Liver (tissue), 9 donors: ENCODE measurements around the gene CACNG6. TPM values are rescaled to one million over a fixed set of nuclear protein-coding genes. Genes with fewer than 3 reads are reported as not detected.
"Not testable (repeated sequence)": the region's sequence is repeated elsewhere in the genome, so short reads cannot be mapped to it uniquely, and the experiment has no call there.

Source experiments
- DNase-seq: peaks from one replicate; pipeline ENCODE4 v3.0.0-alpha.2; 2017; ENCODE audit warnings: low spot score
- H3K27ac ChIP-seq, 2 donors: one replicate each; pipeline ENCODE4 v1.7.0; 2013; ENCODE audit warnings: inconsistent platforms in 2 of 2, low read length in 2 of 2, control low read depth in 1 of 2, low read depth in 1 of 2, mild to moderate bottlenecking in 1 of 2
- H3K27me3 ChIP-seq, 4 donors: one replicate each; pipeline versions ENCODE4 v1.6.1 to v1.7.0; 2013; ENCODE audit warnings: low read length in 3 of 4, inconsistent platforms in 1 of 4, mild to moderate bottlenecking in 1 of 4, moderate library complexity in 1 of 4; ENCODE audit not compliant: control insufficient read depth in 4 of 4, insufficient read depth in 4 of 4
- H3K36me3 ChIP-seq, 4 donors: one replicate each; pipeline versions ENCODE4 v1.6.1 to v1.7.0; 2013; ENCODE audit warnings: low read length in 3 of 4, mild to moderate bottlenecking in 3 of 4, low read depth in 1 of 4, moderate library complexity in 1 of 4; ENCODE audit not compliant: control insufficient read depth in 4 of 4, insufficient read depth in 3 of 4
- H3K4me1 ChIP-seq, 4 donors: one replicate each; pipeline versions ENCODE4 v1.6.1 to v1.7.0; 2013; ENCODE audit warnings: low read length in 3 of 4, mild to moderate bottlenecking in 3 of 4, moderate library complexity in 1 of 4; ENCODE audit not compliant: control insufficient read depth in 4 of 4, insufficient read depth in 4 of 4
- H3K4me3 ChIP-seq, 3 donors: one replicate each; pipeline versions ENCODE4 v1.6.1 to v1.7.0; 2013; ENCODE audit warnings: low read length in 3 of 3, control low read depth in 1 of 3, low read depth in 1 of 3, mild to moderate bottlenecking in 1 of 3
- H3K9ac ChIP-seq, 2 donors: one replicate each; pipeline ENCODE4 v1.7.0; 2013; ENCODE audit warnings: low read length in 2 of 2, mild to moderate bottlenecking in 2 of 2, moderate library complexity in 2 of 2, control low read depth in 1 of 2, low read depth in 1 of 2
- H3K9me3 ChIP-seq, 4 donors: one replicate each; pipeline versions ENCODE4 v1.6.1 to v1.7.0; 2013; ENCODE audit warnings: low read length in 3 of 4; ENCODE audit not compliant: control insufficient read depth in 4 of 4
- EGR1 ChIP-seq, 2 donors: IDR thresholded peaks; 2 replicates each; pipeline ENCODE4 v1.6.1; 2016 to 2018; ENCODE audit warnings: antibody characterized with exemption in 2 of 2, low read depth in 2 of 2
- FOXA1 ChIP-seq: IDR thresholded peaks from 2 replicates; pipeline ENCODE4 v1.6.1; 2016; ENCODE audit warnings: antibody characterized with exemption
- FOXA2 ChIP-seq: IDR thresholded peaks from 2 replicates; pipeline ENCODE4 v1.6.1; 2016; ENCODE audit warnings: antibody characterized with exemption
- GABPA ChIP-seq, 2 donors: IDR thresholded peaks in 1 of 2; conservative IDR thresholded peaks in 1 of 2; 2 replicates each; pipeline ENCODE4 v1.6.1; 2016; ENCODE audit warnings: antibody characterized with exemption in 2 of 2, mild to moderate bottlenecking in 1 of 2, moderate library complexity in 1 of 2
- HNF4A ChIP-seq, 2 donors: conservative IDR thresholded peaks; 2 replicates each; pipeline ENCODE4 v1.6.1; 2016; ENCODE audit warnings: antibody characterized with exemption in 2 of 2, mild to moderate bottlenecking in 2 of 2
- HNF4G ChIP-seq: IDR thresholded peaks from 2 replicates; pipeline ENCODE4 v1.6.1; 2016; ENCODE audit warnings: antibody characterized with exemption
- JUND ChIP-seq, 2 donors: IDR thresholded peaks; 2 replicates each; pipeline ENCODE4 v1.6.1; 2016; ENCODE audit warnings: antibody characterized with exemption in 2 of 2
- MAX ChIP-seq: IDR thresholded peaks from 2 replicates; pipeline ENCODE4 v1.6.1; 2016; ENCODE audit warnings: antibody characterized with exemption
- NR2F2 ChIP-seq: IDR thresholded peaks from 2 replicates; pipeline ENCODE4 v1.6.1; 2016; ENCODE audit warnings: antibody characterized with exemption
- RAD21 ChIP-seq, 2 donors: IDR thresholded peaks; 2 replicates each; pipeline ENCODE4 v1.6.1; 2016; ENCODE audit warnings: antibody characterized with exemption in 2 of 2, mild to moderate bottlenecking in 2 of 2
- REST ChIP-seq: IDR thresholded peaks from 2 replicates; pipeline ENCODE4 v1.6.1; 2016; ENCODE audit warnings: antibody characterized with exemption, mild to moderate bottlenecking
- RXRA ChIP-seq, 2 donors: IDR thresholded peaks; 2 replicates each; pipeline ENCODE4 v1.6.1; 2017 to 2018; ENCODE audit warnings: antibody characterized with exemption in 2 of 2, mild to moderate bottlenecking in 1 of 2
- SP1 ChIP-seq: IDR thresholded peaks from 2 replicates; pipeline ENCODE4 v1.6.1; 2018; ENCODE audit warnings: antibody characterized with exemption, mild to moderate bottlenecking
- TAF1 ChIP-seq: conservative IDR thresholded peaks from 2 replicates; pipeline ENCODE4 v1.6.1; 2016; ENCODE audit warnings: antibody characterized with exemption, mild to moderate bottlenecking
- YY1 ChIP-seq: IDR thresholded peaks from 2 replicates; pipeline ENCODE4 v1.6.1; 2016; ENCODE audit warnings: antibody characterized with exemption, mild to moderate bottlenecking
- ZBTB33 ChIP-seq: IDR thresholded peaks from 2 replicates; pipeline ENCODE4 v1.6.1; 2016; ENCODE audit warnings: antibody characterized with exemption
- WGBS: extraction: QIAGEN DNeasy Blood & Tissue Kit; methylation state at CpG from one replicate; pipeline ENCODE4 v1.1.7; 2013; 5-methylcytosine and 5-hydroxymethylcytosine counted together
- polyA plus RNA-seq, 2 donors: library from polyadenylated mRNA; stranded (reverse) in 1 of 2; unstranded in 1 of 2; fragments of 200-250 nt in 1 of 2; fragments of >200 nt in 1 of 2; fragmentation: Nextera tagmentation in 1 of 2; extraction: Ambion mirVana in 1 of 2; gene quantifications; one replicate each; pipeline versions ENCODE4 v1.2.1 to v1.2.3, GENCODE V29; 2013 to 2015
- total RNA-seq, 2 donors: library from RNA; depleted of rRNA; stranded (reverse); fragments of >200 nt; gene quantifications; one replicate each; pipeline ENCODE4 v1.2.3, GENCODE V29; 2014
- TF ChIP-seq, protein P1 (sequence below): IDR thresholded peaks from 2 replicates; pipeline ENCODE4 v1.6.1; 2016; ENCODE audit warnings: antibody characterized with exemption
- TF ChIP-seq, protein P2 (sequence below): fragments of 150-350 bp; IDR thresholded peaks from 2 replicates; pipeline ENCODE4 v1.5.1; 2017; ENCODE audit warnings: improper control_type of control experiment, low read depth, low read length; ENCODE audit not compliant: missing input control
- donor health status: healthy.
- donor health status: healthy.
- donor health status: healthy.
- donor health status: healthy.
- donor health status: healthy.

The CACNG6 gene
- total and polyA plus RNA-seq, 4 donors = not detected

- TF ChIP-seq, protein P1, sequence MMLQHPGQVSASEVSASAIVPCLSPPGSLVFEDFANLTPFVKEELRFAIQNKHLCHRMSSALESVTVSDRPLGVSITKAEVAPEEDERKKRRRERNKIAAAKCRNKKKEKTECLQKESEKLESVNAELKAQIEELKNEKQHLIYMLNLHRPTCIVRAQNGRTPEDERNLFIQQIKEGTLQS = no peak
- TF ChIP-seq JUND (IDR thresholded peaks at IDR 0.05) (no peak), FOXA2 (no peak), NR2F2 (no peak), TAF1 (no peak), SP1 (no peak), REST (no peak), YY1 (no peak), HNF4A (conservative IDR thresholded peaks at IDR 0.05) (no peak), FOXA1 (no peak), HNF4G (no peak), MAX (no peak), EGR1 (IDR thresholded peaks at IDR 0.05; ENCODE audit: low read depth in 2 of 2) (no peak), ZBTB33 (no peak), GABPA (IDR thresholded peaks at IDR 0.05 in 1 of 2, conservative IDR thresholded peaks at IDR 0.05 in 1 of 2) (no peak), RAD21 (IDR thresholded peaks at IDR 0.05) (no peak), RXRA (IDR thresholded peaks at IDR 0.05) (no peak)
- TF ChIP-seq, protein P2, sequence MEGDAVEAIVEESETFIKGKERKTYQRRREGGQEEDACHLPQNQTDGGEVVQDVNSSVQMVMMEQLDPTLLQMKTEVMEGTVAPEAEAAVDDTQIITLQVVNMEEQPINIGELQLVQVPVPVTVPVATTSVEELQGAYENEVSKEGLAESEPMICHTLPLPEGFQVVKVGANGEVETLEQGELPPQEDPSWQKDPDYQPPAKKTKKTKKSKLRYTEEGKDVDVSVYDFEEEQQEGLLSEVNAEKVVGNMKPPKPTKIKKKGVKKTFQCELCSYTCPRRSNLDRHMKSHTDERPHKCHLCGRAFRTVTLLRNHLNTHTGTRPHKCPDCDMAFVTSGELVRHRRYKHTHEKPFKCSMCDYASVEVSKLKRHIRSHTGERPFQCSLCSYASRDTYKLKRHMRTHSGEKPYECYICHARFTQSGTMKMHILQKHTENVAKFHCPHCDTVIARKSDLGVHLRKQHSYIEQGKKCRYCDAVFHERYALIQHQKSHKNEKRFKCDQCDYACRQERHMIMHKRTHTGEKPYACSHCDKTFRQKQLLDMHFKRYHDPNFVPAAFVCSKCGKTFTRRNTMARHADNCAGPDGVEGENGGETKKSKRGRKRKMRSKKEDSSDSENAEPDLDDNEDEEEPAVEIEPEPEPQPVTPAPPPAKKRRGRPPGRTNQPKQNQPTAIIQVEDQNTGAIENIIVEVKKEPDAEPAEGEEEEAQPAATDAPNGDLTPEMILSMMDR = no peak
- no peak overlapping the region for H3K27ac ChIP-seq
- H3K9ac ChIP-seq = no peak overlapping the region
- no peaks in the 10 kb centered on the region for H3K36me3 ChIP-seq
- no peak for DNase-seq
- WGBS = 53% methylated on average over 4 of the region's 4 CpGs
- no peak overlapping the region for H3K4me3 ChIP-seq
- H3K4me1 ChIP-seq = no peaks in the 10 kb centered on the region
- H3K9me3 ChIP-seq = no peaks in the 10 kb centered on the region
- H3K27me3 ChIP-seq = peaks cover 0 to 3% (median 0%) of the 10 kb centered on the region in 4 donors
These were observed 44.1 kb downstream of the CACNG6 start for GRCh38 chr19:54035215-54036178.

DNA sequence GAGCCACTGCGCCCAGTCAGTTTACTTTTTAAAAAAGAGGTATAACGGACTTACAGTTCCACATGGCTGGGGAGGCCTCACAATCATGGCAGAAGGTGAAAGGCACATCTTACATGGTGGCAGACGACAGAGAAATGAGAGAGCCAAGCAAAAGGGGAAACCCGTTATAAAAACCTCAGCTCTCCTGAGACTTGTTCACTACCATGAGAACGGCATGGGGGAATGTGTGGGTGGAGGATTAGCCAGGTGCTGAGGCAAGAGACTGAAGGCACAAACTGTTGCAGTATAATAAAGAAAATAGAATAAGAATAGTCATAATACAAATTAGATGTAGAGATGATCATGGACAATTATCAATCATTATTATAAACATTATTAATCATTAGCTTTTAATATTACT, 45.1 kb downstream of the CACNG6 start:
- not testable (repeated sequence) for H3K36me3 ChIP-seq, H3K9ac ChIP-seq, DNase-seq, H3K27me3 ChIP-seq, H3K4me3 ChIP-seq, H3K27ac ChIP-seq, H3K9me3 ChIP-seq, H3K4me1 ChIP-seq
- WGBS = 78% methylated on average over 5 of the region's 5 CpGs
